GM12891 (cell line): ENCODE results near the gene MOCS3.

ENCODE experiments used
- PAX5 ChIP-seq: IDR thresholded peaks from 2 replicates; pipeline ENCODE4 v1.6.1; 2011; ENCODE audit warnings: low read length, moderate library complexity, mild to moderate bottlenecking; ENCODE audit not compliant: insufficient read depth, severe bottlenecking
- POLR2A ChIP-seq: IDR thresholded peaks from 2 replicates; pipeline ENCODE4 v1.6.1; 2011; ENCODE audit warnings: low read depth, low read length, control low read depth
- POLR2AphosphoS5 ChIP-seq: IDR thresholded peaks from 2 replicates; pipeline ENCODE4 v1.6.1; 2011; ENCODE audit warnings: low read depth, low read length, control low read depth
- POU2F2 ChIP-seq: IDR thresholded peaks from 2 replicates; pipeline ENCODE4 v1.6.1; 2011; ENCODE audit warnings: low read depth, mild to moderate bottlenecking, control low read depth, low read length, moderate library complexity
- TAF1 ChIP-seq: IDR thresholded peaks from 2 replicates; pipeline ENCODE4 v1.6.1; 2011; ENCODE audit warnings: low read depth, low read length, control low read depth

DNA sequence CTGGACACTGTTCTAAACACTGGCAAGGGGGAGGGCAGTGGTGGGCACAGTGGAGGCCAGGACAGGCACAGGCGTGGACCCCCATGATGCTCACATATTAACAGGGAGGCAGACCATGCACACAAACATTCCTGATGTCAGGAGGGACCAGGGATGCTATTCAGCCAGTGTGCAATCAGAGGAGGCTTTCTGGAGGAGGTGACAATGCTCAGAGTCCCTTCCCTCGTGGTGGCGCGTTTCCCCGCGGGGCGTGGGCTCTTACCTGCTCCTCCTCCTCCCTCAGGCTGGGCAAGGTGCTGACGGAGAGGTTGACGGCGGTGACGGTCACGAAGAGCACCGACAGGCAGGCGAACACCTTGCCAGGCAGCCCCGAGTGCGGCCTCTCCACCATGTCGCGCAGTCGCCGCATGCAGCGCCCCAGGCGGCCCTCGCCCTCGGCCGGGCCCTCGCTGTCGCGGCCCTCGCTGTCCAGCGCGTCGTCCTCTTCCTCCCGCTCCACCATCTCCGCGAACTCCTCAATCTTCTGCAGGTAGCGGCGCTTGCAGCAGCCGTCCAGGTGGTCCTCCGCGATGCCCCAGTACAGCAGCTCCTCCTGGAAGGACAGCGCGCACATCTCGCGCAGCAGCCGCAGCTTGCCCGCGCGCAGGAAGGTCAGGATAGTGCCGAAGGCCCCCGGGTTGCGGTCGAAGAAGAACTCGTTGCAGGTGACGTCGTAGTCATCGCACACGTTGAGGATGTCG lies 50.9 kb downstream of the MOCS3 start:
- TF ChIP-seq POLR2AphosphoS5: no peak
- TF ChIP-seq POU2F2: no peak
- TF ChIP-seq POLR2A: no peak
- no peak for TF ChIP-seq TAF1
- TF ChIP-seq PAX5: no peak
